ENCODE results near the gene HHATL. TPM values are rescaled to one million over a fixed set of nuclear protein-coding genes. Genes with fewer than 3 reads are reported as not detected.
"Not testable (repeated sequence)": the region's sequence is repeated elsewhere in the genome, so short reads cannot be mapped to it uniquely, and the experiment has no call there.

HHATL gene
- total RNA-seq, 1 experiment from 2014 or later = not detected

DNA sequence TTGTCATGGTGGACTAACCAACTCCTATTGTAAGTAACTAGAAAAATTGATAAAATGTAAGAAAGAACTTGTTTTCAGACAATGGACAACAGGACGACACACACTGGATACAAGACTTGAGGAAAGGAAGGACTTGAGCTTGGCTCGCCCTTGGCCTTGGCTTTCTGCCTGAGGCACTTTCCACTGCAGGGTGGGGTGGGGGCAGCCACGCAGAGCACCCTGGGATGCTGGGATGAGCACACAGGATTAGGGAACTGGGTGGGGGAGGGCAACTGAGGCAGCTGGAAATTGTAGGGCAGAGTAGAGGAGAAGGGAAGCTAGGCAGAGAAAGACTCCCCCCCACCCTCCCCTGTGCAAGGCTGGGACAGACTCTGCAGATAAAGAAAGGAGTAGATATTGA is 25.5 kb upstream of the HHATL start:
- DNase-seq = no peak
- H3K27me3 Mint-ChIP-seq (ENCODE audit: insufficient read depth, unreplicated experiment) = peaks cover 10% of the 10 kb centered on the region
- Histone ChIP-seq H3K36me3 (ENCODE audit: control insufficient read depth, insufficient read depth, low read length) (no peaks in the 10 kb centered on the region), H3K9me3 (no peaks in the 10 kb centered on the region), H3K4me1 (no peaks in the 10 kb centered on the region), H3K4me3 (ENCODE audit: low read depth, low read length) (no peak overlapping the region), H3K27me3 (replicated peaks; ENCODE audit: control insufficient read depth, insufficient read depth, low read length) (no peaks in the 10 kb centered on the region; the same call in 1 of the 2 replicates)
- intact Hi-C loops (cut with micrococcal nuclease; ENCODE audit: unreplicated experiment) = no loop called here
- H3K36me3 Mint-ChIP-seq (ENCODE audit: insufficient read depth, unreplicated experiment) = no peaks in the 10 kb centered on the region
- ChIA-PET POLR2A (no interaction called here), CTCF (no interaction called here)
- H3K9me3 Mint-ChIP-seq (ENCODE audit: unreplicated experiment) = no peaks in the 10 kb centered on the region
- TF ChIP-seq, protein P1, sequence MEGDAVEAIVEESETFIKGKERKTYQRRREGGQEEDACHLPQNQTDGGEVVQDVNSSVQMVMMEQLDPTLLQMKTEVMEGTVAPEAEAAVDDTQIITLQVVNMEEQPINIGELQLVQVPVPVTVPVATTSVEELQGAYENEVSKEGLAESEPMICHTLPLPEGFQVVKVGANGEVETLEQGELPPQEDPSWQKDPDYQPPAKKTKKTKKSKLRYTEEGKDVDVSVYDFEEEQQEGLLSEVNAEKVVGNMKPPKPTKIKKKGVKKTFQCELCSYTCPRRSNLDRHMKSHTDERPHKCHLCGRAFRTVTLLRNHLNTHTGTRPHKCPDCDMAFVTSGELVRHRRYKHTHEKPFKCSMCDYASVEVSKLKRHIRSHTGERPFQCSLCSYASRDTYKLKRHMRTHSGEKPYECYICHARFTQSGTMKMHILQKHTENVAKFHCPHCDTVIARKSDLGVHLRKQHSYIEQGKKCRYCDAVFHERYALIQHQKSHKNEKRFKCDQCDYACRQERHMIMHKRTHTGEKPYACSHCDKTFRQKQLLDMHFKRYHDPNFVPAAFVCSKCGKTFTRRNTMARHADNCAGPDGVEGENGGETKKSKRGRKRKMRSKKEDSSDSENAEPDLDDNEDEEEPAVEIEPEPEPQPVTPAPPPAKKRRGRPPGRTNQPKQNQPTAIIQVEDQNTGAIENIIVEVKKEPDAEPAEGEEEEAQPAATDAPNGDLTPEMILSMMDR (IDR thresholded peaks at IDR 0.05; ENCODE audit: insufficient read depth in 1 of 2, low read depth in 1 of 2, low read length in 1 of 2, severe bottlenecking in 1 of 2, unreplicated experiment in 1 of 2) = no peak
- H3K4me3 Mint-ChIP-seq (ENCODE audit: unreplicated experiment) = no peak overlapping the region
- H3K4me1 Mint-ChIP-seq (ENCODE audit: low read depth, unreplicated experiment) = no peaks in the 10 kb centered on the region
- BruUV-seq (replicated peaks) = no TSS peak
- H3K27ac Mint-ChIP-seq (ENCODE audit: unreplicated experiment) = no peak overlapping the region

DNA sequence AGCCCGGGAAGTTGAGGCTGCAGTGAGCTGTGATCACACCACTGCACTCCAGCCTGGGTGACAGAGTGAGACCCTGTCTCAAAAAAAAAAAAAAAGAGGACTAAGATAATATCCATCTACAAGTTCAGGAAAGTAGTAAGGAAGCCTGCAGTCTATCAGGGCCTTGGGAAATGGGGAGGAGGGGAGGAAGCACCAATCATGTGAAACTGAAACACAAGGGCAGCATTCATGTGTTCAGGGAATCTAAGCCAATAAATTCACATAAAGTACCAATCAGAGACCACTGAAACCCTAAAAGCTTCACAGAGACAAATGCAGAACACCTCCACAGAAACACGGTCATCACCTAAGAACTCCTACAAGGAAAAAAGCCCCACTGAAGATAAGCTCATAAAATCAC is 22.9 kb upstream of the HHATL start:
- POLR2A ChIA-PET = no interaction called here
- TF ChIP-seq, protein P1 (IDR thresholded peaks at IDR 0.05; ENCODE audit: insufficient read depth in 1 of 2, low read depth in 1 of 2, low read length in 1 of 2, severe bottlenecking in 1 of 2, unreplicated experiment in 1 of 2) = no peak
- CTCF ChIA-PET = no interaction called here
- Mint-ChIP-seq H3K4me1 (ENCODE audit: low read depth, unreplicated experiment) (no peaks in the 10 kb centered on the region), H3K27me3 (ENCODE audit: insufficient read depth, unreplicated experiment) (peaks cover 10% of the 10 kb centered on the region), H3K9me3 (ENCODE audit: unreplicated experiment) (no peaks in the 10 kb centered on the region), H3K27ac (ENCODE audit: unreplicated experiment) (no peak overlapping the region), H3K36me3 (ENCODE audit: insufficient read depth, unreplicated experiment) (no peaks in the 10 kb centered on the region), H3K4me3 (ENCODE audit: unreplicated experiment) (no peak overlapping the region)
- DNase-seq = no peak
- Histone ChIP-seq H3K4me3 (ENCODE audit: low read depth, low read length) (no peak overlapping the region), H3K9me3 (no peaks in the 10 kb centered on the region), H3K36me3 (ENCODE audit: control insufficient read depth, insufficient read depth, low read length) (no peaks in the 10 kb centered on the region), H3K27me3 (replicated peaks; ENCODE audit: control insufficient read depth, insufficient read depth, low read length) (no peaks in the 10 kb centered on the region; the same call in 1 of the 2 replicates), H3K4me1 (no peaks in the 10 kb centered on the region)
- intact Hi-C loops (cut with micrococcal nuclease; ENCODE audit: unreplicated experiment) = no loop called here
- no TSS peak for BruUV-seq (replicated peaks)

DNA sequence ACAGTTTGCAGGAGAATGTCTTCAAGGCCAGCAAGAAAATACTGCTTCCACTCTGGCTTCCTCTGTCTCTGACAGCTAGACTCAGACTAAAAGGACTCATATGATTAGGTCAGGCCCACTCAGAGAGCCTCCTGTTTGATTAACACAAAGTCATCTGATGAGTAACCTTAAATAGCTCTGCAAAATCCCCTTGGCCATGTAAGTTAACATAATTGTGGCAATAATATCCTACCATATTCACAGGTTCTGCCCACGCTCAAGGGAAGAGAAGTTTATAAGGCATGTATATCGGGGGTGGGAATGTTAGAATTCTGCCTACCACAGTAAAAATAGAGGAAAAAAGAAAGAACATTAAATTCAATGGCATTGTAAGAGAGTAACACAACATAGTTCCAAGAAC is 20.6 kb upstream of the HHATL start:
- no peaks in the 10 kb centered on the region for H3K36me3 Mint-ChIP-seq (ENCODE audit: insufficient read depth, unreplicated experiment)
- no peaks in the 10 kb centered on the region for H3K4me1 Mint-ChIP-seq (ENCODE audit: low read depth, unreplicated experiment)
- BruUV-seq (replicated peaks) = no TSS peak
- H3K9me3 Mint-ChIP-seq (ENCODE audit: unreplicated experiment) = no peaks in the 10 kb centered on the region
- Histone ChIP-seq H3K27me3 (replicated peaks; ENCODE audit: control insufficient read depth, insufficient read depth, low read length) (no peaks in the 10 kb centered on the region), H3K9me3 (no peaks in the 10 kb centered on the region), H3K36me3 (ENCODE audit: control insufficient read depth, insufficient read depth, low read length) (no peaks in the 10 kb centered on the region), H3K4me1 (no peaks in the 10 kb centered on the region), H3K4me3 (ENCODE audit: low read depth, low read length) (no peak overlapping the region)
- TF ChIP-seq, protein P1 (IDR thresholded peaks at IDR 0.05; ENCODE audit: insufficient read depth in 1 of 2, low read depth in 1 of 2, low read length in 1 of 2, severe bottlenecking in 1 of 2, unreplicated experiment in 1 of 2) = no peak
- H3K27ac Mint-ChIP-seq (ENCODE audit: unreplicated experiment) = no peak overlapping the region
- ChIA-PET CTCF (interaction anchor here (0.6 kb wide), 1 partner anchor 114 kb away, joined by 6 read pairs; no protein-coding TSS in a partner anchor), POLR2A (no interaction called here)
- H3K4me3 Mint-ChIP-seq (ENCODE audit: unreplicated experiment) = no peak overlapping the region
- intact Hi-C loops (cut with micrococcal nuclease; ENCODE audit: unreplicated experiment) = no loop called here
- peaks cover 10% of the 10 kb centered on the region for H3K27me3 Mint-ChIP-seq (ENCODE audit: insufficient read depth, unreplicated experiment)
- DNase-seq = no peak

DNA sequence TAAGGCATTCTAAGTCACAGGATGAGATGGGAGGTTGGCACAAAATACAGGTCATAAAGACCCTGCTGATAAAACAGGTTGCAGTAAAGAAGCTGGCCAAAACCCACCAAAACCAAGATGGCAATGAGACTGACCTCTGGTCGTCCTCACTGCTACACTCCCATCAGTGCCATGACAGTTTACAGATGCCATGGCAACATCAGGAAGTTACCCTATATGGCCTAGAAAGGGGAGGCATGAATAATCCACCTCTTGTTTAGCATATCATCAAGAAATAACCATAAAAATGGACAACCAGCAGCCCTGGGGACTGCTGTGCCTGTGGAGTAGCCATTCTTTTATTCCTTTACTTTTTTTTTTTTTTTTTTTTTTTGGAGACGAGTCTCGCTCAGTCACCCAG is 19.8 kb upstream of the HHATL start:
- H3K27me3 ChIP-seq (replicated peaks; ENCODE audit: control insufficient read depth, insufficient read depth, low read length); H3K27me3 Mint-ChIP-seq (ENCODE audit: insufficient read depth, unreplicated experiment); H3K4me3 Mint-ChIP-seq (ENCODE audit: unreplicated experiment); CTCF ChIA-PET; BruUV-seq (replicated peaks); H3K9me3 ChIP-seq; H3K4me1 ChIP-seq; DNase-seq; H3K27ac Mint-ChIP-seq (ENCODE audit: unreplicated experiment); H3K4me3 ChIP-seq (ENCODE audit: low read depth, low read length); intact Hi-C loops (cut with micrococcal nuclease; ENCODE audit: unreplicated experiment); H3K36me3 Mint-ChIP-seq (ENCODE audit: insufficient read depth, unreplicated experiment); POLR2A ChIA-PET; H3K36me3 ChIP-seq (ENCODE audit: control insufficient read depth, insufficient read depth, low read length); H3K9me3 Mint-ChIP-seq (ENCODE audit: unreplicated experiment); H3K4me1 Mint-ChIP-seq (ENCODE audit: low read depth, unreplicated experiment): not testable (repeated sequence)

Measured in Caco-2 (cell line).